ENCODE data around the gene UGT3A1.
"Not testable (repeated sequence)": the region's sequence is repeated elsewhere in the genome, so short reads cannot be mapped to it uniquely, and the experiment has no call there.

The UGT3A1 gene, protein sequence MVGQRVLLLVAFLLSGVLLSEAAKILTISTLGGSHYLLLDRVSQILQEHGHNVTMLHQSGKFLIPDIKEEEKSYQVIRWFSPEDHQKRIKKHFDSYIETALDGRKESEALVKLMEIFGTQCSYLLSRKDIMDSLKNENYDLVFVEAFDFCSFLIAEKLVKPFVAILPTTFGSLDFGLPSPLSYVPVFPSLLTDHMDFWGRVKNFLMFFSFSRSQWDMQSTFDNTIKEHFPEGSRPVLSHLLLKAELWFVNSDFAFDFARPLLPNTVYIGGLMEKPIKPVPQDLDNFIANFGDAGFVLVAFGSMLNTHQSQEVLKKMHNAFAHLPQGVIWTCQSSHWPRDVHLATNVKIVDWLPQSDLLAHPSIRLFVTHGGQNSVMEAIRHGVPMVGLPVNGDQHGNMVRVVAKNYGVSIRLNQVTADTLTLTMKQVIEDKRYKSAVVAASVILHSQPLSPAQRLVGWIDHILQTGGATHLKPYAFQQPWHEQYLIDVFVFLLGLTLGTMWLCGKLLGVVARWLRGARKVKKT

DNA sequence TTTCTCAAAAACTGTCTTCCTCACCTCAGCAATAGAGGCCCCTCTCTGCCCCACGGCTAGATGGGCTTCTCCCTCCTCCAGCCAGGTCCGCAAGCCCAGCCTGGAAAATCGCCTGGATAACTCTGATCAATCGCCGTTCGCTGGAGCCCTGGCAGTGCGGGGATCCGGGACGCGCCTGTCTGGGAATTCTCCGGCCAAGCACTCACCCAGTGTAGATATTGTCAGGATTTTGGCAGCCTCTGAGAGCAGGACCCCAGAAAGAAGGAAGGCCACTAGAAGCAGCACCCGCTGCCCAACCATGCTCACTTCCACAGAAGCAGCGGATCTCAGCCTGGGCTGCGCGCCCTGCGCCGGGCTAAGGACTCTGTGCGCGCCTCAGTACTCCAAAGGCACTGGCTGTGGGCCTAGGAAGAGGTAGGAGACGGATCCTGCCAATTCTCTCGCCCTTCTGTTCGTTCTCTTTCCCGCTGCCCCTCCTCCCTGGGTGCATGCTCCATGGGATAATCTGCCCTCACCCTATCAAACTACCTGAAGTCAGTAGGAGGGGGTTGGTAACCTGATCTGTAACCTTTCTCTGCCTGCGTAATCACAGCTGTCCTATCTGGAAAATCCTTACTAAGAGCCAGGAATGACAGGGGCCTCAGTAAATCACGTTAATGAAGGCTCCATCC is at the start of gene UGT3A1:
Gene UGT3A1 (minus strand): TSS at position 450 of the 671 bp plus-strand sequence. CDS start 150 bp downstream, at position 300.
- DNase-seq (ENCODE audit: low read depth) = no peak
- H3K4me3 ChIP-seq (replicated peaks; ENCODE audit: low read depth, low read length) = no peak within 1 kb of the TSS
- TF ChIP-seq, protein P1, sequence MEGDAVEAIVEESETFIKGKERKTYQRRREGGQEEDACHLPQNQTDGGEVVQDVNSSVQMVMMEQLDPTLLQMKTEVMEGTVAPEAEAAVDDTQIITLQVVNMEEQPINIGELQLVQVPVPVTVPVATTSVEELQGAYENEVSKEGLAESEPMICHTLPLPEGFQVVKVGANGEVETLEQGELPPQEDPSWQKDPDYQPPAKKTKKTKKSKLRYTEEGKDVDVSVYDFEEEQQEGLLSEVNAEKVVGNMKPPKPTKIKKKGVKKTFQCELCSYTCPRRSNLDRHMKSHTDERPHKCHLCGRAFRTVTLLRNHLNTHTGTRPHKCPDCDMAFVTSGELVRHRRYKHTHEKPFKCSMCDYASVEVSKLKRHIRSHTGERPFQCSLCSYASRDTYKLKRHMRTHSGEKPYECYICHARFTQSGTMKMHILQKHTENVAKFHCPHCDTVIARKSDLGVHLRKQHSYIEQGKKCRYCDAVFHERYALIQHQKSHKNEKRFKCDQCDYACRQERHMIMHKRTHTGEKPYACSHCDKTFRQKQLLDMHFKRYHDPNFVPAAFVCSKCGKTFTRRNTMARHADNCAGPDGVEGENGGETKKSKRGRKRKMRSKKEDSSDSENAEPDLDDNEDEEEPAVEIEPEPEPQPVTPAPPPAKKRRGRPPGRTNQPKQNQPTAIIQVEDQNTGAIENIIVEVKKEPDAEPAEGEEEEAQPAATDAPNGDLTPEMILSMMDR (IDR thresholded peaks at IDR 0.05; ENCODE audit: low read length, missing control alignments) = no peak

DNA sequence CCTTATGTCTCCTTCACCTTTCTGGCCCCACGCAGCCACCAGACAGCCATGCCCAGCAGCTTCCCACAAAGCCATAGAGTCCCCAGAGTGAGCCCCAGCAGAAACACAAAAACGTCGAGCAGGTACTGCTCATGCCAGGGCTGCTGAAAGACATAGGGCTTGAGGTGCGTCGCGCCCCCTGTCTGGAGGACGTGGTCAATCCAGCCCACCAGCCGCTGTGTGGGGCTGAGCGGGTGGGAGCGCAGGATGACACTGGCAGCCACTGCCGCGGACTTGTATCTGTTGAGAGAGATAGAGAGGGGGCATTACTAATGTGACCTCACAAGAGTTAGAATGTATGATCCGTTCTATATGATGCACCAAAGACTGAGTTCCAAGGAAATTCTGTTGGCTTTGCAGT is 44.5 kb upstream of the UGT3A1 start:
- no peak for DNase-seq (ENCODE audit: low read depth)
- TF ChIP-seq, protein P1 (IDR thresholded peaks at IDR 0.05; ENCODE audit: low read length, missing control alignments) = no peak
- H3K4me3 ChIP-seq (replicated peaks; ENCODE audit: low read depth, low read length) = no peak overlapping the region

DNA sequence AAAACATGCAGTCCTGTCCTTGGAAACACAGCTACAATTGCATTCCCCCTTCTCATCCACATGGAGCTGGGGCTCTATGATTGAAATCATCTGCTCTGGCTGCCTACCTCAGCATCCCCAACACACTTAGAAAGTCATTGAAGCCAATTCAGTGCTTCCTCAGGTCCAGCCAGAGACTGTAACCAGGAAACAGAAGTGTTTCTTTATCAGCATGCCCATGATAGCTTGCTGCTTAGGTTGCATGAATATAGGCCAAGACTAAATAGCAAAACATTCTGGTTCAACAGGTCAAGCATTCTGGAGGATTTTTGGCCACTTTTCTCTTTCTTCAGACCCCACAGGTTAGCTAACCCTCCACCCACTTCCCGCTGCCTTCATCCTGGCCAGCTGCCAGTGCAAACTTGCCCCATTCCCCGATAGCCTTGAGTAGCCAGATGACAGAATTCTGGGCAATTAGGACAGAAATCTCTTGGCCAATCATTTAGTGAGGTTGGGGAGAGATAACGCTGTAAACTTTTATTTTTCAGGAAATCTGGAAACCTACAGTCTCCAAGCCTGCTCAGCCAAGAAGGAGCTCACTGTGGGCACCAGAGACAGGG is 43.4 kb upstream of the UGT3A1 start:
- not testable (repeated sequence) for H3K4me3 ChIP-seq (replicated peaks; ENCODE audit: low read depth, low read length); DNase-seq (ENCODE audit: low read depth)

DNA sequence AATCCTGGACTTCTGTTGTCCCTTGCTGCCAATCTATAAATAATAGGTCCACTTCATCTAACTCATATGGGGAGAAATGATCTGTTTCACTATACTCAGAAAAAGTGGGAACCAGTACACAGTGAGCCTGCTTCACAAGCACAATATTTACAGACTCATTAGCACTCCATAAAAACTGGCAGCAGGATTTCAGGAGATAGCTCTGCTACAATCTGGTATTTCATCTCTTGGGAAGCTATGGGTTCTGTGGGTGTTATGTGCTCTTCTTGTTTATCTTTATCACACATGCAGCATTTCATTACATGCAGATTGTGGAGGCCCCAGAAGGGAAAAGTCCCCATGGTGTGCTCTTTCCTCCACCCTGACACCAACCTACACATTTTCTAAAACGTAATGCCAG is 42.3 kb upstream of the UGT3A1 start:
- no peak for DNase-seq (ENCODE audit: low read depth)
- H3K4me3 ChIP-seq (replicated peaks; ENCODE audit: low read depth, low read length) = no peak overlapping the region
- TF ChIP-seq, protein P1 (IDR thresholded peaks at IDR 0.05; ENCODE audit: low read length, missing control alignments) = no peak

DNA sequence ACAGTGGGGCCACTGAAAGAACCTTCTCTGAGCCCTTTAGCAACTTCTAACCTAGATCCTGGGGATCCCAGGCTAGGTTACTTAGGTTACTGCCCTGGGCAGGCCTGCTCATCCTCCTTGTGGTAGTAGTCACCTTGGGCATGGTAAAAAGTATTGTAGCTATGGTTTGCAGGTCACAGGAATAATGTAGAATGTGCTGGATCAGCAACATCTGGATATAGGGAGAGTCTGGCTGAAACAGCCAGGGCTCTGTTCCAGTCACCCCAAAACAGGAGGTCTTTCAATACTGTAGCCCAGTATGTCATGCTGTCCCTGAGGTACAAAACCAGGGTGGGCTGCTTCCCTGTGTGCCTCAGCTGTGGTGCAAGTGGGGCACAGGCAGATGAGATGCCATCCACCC is 41.9 kb upstream of the UGT3A1 start:
- DNase-seq (ENCODE audit: low read depth) = no peak
- H3K4me3 ChIP-seq (replicated peaks; ENCODE audit: low read depth, low read length) = no peak overlapping the region
- TF ChIP-seq, protein P1 (IDR thresholded peaks at IDR 0.05; ENCODE audit: low read length, missing control alignments) = no peak

DNA sequence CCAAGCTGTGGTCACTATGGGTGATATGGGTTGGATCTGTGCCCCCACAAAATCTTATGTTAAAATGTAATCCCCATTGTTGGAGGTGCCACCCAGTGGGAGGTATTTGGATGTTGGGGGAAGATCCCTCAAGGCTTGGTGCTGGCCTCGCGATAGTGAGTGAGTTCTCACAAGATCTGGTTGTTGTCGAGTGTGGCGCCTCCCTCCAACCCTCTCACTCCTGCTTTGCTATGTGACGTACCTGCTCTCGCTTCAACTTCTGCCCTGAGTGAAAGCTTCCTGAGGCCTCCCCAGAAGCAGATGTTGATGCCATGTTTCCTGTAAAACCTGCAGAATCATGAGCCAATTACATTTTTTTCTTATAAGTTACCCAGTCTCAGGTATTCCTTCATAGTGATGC is 40.0 kb upstream of the UGT3A1 start:
- TF ChIP-seq, protein P1 (IDR thresholded peaks at IDR 0.05; ENCODE audit: low read length, missing control alignments) = no peak
- no peak for DNase-seq (ENCODE audit: low read depth)

DNA sequence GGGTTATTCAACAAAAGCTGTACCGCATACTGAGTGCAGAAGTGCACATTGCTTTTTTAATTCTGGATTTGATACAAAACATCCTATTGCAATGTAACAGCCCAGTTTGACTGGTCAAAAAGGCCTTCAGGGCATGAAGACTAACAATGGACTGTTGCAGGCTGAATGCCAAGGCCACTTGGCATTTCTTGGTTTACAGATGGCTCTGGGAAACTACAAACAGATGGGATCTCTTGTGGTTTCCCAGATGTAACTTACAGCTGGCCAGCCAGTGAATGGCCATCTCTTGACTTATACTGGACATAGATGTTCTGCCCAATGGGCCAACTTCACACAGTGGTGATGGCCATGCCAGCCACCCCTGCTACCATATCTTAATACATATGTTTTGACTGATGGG is 38.7 kb upstream of the UGT3A1 start:
- no peak overlapping the region for H3K4me3 ChIP-seq (replicated peaks; ENCODE audit: low read depth, low read length)
- no peak for DNase-seq (ENCODE audit: low read depth)
- TF ChIP-seq, protein P1 (IDR thresholded peaks at IDR 0.05; ENCODE audit: low read length, missing control alignments) = no peak

More for the DNA sequence above, 40.0 kb upstream of the UGT3A1 start:
- H3K4me3 ChIP-seq (replicated peaks; ENCODE audit: low read depth, low read length) = no peak overlapping the region

Measured in fibroblast of pulmonary artery (primary cell).